Nucleus accumbens (tissue), 56 donors: ENCODE results near the gene DGKG.

Experiments used
- DNase-seq, 56 donors: peaks; one replicate each; lab custom pipeline; 2025; lab: John Stamatoyannopoulos, UW

The DGKG gene

DNA sequence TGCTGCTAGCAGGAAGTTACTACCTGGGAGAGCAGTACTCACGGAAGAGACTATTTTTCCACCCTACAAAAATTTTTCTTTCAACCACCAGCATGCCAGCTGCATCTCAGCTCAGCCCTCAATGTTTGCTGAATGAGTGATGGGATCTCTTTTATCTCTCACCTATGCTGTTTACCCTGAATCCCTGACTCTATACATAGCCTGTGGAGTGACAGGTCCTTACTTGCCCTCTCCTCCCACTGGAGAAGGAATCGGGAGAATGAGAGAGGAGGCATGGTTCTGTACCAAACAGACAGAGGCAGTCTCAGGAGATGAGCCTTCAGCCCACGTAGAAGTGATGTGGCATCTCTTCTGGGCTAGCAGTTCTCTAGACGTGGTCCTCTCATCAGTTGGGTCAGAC lies 6.7 kb upstream of the DGKG start:
- no peak for DNase-seq

DNA sequence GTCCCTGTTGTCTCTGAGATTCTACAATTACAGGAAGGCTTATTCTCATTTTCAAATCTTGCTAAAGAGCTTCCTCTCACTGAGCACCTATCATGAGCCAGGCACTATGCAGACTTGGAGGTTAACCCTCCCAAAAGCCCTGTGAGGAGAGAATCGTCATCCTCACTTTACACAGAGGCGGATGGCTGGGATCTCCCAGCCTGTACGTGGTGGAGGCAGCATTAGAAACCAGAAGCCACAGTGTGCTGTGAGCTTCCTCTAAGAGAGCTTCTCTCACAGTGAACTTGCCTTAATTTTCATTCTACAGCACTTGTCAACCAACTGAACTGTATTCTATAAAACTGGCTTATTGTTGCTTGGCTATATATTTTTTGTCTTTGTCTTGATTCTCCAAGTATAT lies 6.1 kb upstream of the DGKG start:
- no peak for DNase-seq

DNA sequence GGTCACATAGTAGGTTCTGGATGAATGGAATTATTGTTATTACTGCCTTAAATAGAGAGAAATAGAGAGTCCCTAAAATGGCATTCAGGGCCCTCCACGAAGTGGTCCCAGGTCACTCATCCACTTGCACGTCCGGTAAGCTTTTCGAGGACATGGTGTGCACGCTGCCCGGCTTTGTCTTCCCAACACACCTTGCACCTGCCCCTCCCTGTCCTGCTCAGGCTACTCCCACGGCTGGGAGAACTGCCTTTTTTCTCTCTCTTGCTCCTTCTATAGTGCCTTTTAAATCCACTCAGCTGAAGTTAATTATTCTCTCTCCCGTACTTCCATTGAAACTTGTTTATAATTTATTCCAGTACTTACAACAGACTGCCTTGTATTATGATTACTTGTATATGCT lies 5.6 kb upstream of the DGKG start:
- no peak for DNase-seq

DNA sequence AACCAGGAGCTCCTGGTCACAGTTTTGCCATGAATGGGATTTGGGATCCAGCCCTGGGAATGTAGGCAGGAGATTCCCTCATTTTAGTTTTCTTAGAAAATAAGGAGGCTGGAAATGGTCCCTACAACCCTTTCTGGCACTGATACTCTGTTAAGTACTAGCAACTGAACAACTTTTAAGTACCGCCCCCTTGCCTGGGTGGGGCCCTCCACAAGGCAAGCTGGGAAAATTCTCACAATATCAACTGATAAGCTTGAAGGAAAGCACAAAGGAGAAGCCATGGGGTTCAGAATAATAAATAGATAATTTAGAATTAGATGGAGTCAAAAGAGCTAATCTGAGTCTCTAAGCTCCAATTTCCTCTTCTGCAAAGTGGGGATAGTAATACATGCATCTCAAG lies 4.2 kb upstream of the DGKG start:
- DNase-seq = no peak

DNA sequence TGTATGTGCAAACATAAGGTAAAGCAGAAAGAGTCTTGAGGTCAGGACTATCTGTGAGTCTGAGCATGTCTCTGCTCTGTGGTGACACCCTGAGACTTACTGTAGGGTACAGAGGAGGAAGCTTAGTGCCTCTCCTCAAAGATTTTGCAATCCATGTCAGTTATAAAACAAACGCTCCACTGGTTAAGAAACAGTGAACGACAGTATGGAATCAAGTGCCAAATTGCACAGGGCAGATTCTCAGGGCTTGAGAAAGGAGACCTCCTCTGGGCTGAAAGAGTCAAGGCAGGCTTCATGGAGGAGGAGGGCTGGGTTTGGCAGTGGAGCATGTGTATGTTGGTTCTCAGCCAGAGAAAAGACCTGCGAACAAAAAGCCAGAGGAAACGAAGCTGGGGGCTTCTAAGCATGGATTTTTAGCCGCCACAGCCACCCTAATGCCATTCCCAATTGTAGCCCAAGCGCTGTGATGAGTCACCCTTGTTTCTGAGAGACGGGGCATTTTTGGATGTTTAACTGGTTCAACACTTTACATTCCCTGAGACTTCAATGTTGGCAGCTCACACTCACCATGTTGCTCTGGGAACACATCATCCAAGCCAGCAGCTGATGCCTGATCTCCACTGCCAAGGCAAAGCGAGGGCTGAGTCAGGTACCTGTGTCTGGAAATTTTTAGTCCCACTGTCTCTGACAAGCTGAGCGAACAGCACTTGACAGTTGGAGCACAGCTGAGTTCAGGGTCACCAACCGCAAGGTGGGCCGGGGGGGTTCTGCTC lies 3.4 kb upstream of the DGKG start:
- DNase-seq = peak in 25 of 56 donors; percentile 3 to 42 (median 16)

DNA sequence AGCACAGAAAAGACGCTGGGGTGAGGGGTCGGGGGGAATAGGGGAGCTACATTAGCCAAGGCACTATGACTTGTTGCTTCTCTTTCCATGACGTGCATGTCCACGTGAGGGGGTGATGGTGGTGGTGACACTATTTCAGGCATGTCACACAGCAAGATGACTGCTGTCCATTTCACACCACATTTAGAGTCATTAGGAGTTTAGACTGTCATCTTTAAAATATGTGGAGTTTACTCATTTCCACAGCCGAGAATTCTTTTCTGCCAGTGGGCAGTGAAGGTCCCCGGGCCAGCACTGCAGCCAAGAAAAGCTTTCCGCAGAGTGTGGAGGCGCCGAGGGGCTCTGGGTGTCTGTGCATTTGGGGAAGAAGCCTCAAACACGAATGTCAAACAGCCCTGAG lies 954 bp upstream of the DGKG start:
- DNase-seq = no peak

DNA sequence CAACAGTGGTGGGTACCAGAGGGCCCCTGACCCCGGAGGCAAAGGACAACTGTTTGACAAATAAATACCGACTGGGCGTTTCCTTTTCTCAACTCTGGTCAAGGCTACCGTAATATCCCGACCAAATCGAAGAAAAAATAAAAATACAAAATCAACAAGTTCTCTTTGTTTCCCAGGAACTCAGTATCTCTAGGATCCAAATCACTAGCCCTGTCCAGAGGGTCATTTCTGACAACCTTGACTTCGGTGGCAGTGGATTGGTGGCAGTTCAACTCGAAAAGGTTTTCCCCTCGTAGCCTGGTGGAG lies 456 bp upstream of the DGKG start:
- no peak for DNase-seq

DNA sequence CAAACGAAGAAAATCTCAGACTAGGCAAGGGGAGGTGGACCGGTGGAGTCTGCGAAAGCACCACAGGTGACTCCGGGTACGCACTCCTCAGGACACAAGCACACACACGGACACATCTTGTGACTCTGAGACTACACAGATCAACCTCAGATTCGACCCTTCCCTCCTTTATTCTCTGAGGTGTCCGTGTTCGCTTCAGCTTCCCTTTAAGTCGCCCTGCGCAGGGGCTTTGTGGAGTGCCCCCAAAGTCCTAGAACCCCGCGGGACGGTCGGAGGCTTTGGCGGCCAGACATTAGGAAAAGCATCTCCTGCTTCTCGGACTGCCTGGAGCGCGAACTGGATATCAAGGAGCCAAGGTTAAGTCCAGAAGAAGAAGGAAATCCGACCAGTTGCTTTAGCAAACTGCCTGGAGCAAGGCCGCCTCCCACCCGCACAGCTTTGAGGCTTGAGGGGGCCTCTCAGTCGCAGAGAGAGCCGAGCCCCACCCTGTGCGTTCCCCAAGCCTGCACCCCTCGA lies 730 bp downstream of the DGKG start:
- peak in 3 of 56 donors; percentile 11 to 55 (median 17) for DNase-seq

DNA sequence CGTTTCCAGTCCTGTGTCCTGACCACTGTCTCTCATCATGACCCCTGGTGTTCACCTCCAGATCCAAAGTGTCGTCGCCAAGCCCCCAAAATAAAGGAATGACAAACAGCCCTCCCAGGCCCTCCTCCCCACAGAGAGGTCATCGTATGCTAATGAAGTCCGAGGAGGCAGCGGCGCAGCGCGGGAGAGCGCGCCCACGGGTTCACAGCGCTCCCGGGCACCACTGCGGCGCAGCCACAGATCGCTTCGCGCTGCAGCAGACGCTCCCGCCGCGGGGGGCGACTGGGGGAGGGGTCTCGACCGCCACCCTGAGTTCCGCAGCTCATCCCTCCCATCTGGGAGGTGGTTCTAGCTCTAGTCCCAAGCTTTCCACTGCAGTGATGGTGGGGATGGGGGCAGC lies 1.3 kb downstream of the DGKG start:
- DNase-seq = peak in 23 of 56 donors; percentile 2 to 68 (median 14)

DNA sequence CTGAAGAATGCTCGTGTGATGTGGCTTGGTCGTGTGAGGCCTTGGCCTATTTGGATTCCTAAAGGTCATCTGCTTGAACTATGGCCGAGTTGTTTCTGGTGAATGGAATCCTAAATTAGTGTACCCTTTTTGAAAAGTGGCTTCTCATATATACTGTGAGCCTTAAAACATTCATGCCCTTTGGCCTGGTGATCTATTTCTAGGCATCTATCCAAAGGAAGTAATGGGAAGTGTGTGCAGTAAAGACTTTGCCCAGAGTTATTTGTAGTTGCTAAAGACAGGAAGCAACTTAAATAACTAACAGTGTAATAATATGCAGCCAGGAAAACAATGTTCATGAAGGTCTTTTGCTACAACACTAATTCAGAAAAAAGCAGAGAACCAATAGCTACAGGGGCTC lies 3.0 kb downstream of the DGKG start:
- DNase-seq = no peak

DNA sequence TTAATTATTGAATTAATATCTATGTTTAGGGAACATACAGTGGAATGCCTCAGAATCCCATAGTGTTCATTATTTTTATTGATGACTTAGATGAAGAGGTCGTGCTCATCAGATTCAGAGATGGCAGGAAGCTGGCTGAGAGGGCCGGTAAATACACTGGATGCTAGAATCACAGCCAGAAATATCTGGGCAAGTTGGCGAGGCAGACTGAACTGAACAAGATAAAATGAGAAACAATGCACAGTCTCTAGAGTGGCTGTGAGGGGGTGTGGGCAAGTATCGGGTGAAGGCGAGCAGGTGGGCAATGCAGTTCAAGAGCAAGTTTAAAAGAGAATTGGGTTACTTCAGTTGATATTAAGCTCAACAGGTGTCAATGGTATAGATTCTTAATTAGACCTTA lies 5.9 kb downstream of the DGKG start:
- no peak for DNase-seq

DNA sequence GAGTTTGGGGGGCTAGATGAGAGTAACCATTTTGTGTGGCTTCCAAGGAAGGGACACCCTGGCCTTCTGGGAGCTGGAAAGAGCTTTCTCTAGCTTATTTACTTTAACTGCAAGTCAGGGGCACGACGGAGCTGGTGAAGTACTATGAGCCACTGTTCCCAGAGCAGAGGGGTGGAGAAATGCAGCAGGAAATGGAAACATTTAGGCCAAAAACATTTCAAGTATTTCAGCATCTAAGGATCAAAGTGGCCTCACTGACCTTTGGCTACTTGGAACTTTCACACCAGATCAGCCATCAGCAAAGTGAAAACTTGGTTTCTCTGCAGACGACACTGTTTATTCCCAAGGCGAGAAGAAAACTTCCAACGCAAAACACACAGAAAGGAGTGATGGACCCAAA lies 7.9 kb downstream of the DGKG start:
- DNase-seq = no peak

DNA sequence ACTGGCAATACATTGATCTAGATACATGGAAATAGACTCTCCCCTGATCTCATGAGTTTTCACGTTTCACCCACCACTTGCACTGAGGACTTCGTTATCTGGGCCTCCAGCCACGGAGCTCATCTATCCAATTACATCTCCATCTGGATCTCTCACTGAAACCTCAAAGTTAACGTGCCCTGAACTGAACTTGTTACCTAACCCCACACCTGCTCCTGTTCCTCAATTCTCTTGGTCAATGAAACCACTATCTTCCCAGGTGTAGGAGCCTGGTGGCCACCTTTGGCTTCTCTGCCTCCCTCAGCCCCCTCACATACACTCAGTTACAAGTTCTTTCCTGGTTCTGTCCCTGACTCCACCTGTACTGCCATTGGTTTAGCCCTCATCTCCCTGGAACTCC lies 9.7 kb downstream of the DGKG start:
- DNase-seq = no peak

DNA sequence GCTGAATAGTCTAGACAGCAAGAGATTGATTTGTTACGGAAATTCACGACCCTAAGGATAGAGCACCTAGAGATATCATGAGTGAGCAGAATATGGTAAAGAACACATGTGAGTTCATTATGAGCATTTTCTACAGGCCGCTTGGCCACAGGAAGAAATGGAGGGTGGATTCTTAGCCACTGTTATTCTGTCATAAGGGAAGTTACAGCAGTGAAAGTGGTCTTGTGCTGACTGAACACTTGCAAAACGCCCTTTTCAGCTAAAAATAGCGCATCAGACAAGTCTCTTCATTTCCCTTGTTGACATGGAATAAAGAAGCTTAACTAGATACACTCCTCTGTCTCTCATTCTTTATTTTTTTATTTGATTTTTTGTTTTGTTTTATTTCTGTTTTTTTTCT lies 19.8 kb downstream of the DGKG start:
- DNase-seq = no peak

DNA sequence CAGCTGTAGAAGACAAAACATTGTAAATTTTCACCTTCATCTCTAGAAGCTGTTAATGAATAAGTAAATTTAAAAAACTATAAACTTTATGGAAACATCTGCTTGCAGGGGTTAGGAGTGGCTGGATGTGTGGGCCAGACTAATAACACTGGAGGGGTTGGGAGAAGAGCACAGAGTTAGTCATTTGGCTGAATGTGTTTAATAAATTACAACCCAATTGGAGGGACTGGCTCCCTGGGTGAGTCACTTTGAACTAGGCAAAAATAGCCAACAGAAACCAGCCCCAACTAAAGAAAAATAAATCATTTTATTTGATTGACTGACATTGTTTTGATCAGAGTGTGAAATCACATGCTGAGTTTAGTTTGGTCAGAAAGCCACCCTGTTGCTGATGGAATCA lies 21.8 kb downstream of the DGKG start:
- DNase-seq = no peak

DNA sequence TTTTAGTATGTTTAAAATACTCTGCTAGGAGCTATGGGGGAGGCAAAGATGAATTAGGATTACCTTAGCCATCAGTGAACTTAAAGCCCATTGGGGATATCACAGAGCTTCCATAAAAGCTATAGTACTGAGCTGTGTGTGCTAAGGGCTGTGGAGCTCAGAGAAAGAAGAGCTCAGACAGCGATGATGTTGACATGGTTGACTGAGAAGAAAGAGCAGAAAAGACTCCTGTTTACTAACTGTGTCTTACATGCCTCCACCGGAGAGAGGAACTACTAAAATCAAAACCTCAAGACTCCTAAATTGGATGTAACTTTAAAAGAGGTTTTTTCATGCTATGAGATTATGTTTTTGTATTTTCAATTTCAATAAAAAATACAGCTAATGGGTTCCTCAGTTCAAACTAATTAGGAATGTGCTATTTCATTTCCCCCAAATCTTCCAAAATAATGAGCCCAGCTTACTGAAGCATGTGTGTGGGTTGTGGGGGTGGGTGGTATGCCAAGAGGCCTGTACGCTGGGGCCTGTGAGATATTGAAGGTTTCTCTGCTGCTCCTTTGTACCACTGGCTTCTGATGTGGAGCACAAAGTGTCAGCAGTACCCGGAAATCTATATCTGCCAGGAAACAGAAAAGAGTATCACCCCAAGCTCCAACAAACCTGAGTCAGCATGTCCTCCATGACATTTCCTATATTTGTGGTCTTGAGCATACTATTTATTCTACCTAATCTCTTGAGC lies 22.7 kb downstream of the DGKG start:
- no peak for DNase-seq

DNA sequence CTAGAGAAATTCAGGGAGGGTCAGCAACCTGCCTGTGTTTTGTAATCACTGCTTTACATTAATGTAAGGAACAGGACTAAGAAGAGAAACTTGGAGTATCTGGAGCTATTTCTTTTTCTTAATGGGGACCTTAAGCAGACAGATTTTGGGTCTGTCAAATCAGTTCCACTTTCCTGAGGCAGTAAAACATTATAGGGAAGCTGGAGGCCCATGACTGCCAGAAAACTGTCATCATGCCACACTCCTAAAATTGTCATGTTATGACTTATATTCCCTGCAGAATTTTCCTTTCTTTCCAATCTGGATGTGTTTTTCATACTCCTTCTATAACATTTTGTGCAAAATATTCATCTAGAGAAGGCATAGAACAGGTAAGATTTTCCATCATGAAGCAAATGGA lies 28.8 kb downstream of the DGKG start:
- no peak for DNase-seq

DNA sequence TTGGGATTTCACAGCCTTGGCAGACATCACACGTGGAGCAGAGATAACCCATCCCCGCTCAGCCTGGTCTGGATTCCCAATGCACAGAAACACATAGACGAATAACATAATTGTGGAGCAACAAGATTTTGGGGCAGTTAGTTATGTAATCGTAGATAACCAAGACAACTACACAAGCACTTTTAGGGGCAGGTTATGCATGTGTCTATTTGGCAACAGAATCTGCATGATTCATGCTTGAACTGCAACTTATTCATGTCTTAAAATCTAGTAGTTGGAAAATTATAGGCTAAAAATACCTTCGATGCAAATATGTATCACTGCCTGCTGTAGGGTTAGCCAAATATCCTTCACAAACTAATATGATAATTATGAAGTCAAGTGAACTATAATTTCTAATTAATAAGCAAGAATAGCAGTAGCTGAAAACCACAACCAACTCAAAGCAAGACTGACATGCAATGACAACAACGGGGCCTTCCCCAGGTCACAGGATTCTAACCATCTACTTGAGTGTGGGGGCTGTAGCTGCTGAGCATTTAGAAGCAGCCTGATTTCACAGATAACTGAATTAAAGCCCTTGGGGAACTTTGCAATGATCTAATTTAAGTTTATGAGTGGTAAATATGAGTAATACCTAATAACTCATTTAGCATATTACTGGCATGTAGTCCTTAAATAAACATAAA lies 31.1 kb downstream of the DGKG start:
- DNase-seq = no peak

DNA sequence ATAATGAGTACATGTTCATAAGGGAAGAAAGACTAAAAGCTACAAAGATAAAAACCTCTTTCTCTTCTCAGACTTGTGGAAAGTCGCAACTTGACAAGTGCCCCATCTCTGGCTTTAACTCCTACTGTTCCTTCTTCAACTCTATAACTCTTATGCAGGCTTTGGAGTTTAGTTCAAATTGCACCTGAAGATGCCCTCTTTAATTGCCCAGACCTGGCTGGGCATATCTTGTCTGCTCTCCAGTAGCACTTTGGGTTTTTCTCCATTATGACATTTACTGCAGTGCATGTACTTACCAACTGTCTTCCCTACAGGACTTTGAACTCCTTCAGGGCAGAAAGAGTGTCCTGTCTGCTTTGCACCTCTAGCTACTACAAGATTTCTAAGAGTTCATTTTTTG lies 32.4 kb downstream of the DGKG start:
- no peak for DNase-seq

DNA sequence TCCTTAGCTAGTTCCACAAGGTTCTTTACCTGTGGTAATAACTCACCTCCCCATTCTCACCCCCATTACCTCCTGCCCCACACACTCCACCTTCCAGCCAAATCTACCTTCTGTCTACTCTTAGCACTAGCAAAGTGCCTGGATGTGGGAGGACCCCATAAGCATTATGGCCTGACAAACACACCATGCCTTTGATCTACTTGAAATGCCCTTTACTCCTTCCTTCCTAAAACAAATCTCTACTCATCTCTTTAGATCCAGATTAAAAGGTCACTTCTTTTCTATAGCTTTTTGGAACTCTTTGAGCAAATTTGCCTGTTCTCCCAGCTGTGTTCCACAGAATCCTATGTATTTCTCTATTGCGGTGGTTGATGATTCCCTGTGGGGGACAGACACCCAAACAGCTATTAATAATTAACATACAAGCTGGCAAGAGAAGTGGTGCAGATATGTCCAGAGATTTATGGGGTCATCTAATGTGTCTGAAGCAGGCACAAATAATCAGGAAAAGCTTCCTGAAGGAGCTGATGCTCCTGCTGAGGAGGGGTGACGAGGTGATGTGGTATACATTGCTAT lies 34.0 kb downstream of the DGKG start:
- DNase-seq = no peak

DNA sequence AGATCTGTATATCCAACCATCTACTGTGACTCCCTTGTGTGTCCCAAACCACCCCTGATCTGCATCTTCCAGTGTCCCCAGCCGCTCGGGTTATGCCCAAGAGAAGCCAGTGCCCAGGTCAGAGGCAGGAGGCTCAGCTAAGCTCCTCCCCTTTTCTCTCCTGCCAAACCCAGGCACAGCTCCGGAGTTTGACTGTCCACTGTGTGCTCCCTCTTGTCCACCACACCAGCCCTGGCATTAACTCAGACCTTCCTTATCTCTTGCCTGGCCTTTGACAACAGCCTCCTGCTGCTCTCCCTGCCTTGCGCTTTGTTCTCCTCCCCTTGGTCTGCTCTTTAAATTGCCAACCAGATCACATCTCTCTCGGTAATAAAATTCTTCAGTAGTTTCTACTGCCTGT lies 39.3 kb downstream of the DGKG start:
- DNase-seq = no peak
